Inflammatory macrophage treated with lipopolysaccharide for 1 hour (primary cell): ENCODE data around the gene BANK1.

Experiments
- DNase-seq, 2 donors: peaks; one replicate each; pipeline ENCODE4 v3.0.0-alpha.2; 2020 to 2022

Gene BANK1, protein sequence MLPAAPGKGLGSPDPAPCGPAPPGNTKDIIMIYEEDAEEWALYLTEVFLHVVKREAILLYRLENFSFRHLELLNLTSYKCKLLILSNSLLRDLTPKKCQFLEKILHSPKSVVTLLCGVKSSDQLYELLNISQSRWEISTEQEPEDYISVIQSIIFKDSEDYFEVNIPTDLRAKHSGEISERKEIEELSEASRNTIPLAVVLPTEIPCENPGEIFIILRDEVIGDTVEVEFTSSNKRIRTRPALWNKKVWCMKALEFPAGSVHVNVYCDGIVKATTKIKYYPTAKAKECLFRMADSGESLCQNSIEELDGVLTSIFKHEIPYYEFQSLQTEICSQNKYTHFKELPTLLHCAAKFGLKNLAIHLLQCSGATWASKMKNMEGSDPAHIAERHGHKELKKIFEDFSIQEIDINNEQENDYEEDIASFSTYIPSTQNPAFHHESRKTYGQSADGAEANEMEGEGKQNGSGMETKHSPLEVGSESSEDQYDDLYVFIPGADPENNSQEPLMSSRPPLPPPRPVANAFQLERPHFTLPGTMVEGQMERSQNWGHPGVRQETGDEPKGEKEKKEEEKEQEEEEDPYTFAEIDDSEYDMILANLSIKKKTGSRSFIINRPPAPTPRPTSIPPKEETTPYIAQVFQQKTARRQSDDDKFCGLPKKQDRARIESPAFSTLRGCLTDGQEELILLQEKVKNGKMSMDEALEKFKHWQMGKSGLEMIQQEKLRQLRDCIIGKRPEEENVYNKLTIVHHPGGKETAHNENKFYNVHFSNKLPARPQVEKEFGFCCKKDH

DNA sequence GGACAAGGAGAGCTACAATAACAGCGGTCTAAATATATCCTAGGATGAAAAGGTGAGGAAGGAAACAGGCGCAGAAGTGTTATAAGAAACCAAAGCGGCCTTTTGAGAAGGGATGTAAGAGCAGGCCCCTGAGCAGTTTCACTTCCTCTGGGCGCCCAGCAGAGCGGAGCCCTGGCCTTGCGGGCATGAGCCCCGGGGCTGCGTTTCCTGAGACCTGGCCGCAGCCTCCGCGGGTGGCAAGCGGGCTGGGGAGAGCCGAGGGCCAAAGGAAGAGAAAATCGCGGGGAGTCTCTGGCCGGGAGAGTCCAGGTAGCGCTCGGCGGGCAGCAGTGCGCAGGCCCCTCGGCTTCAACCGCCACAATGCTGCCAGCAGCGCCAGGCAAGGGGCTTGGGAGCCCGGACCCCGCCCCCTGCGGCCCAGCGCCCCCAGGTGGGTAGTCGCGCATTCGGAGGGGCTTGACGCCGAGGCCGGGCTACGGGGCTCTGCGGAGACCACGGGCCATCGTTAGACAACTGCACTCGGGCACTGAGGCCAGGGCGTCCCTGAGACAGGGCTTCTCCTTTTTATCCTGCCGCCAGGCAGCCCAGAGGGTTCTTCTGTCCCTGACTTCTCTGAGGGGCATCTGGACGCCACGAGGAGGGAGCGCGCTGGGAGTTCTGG is at the start of gene BANK1:
Gene BANK1 (plus strand): TSS at position 210 of the 661 bp plus-strand sequence. CDS start 151 bp downstream, at position 361.
- DNase-seq = peak; percentile 49 to 63

GRCh38 chr4:101753721-101754120 is 36.8 kb upstream of the BANK1 start:
- DNase-seq = no peak

- no peak for DNase-seq
Measured at GRCh38 chr4:101756181-101756580, 34.3 kb upstream of the BANK1 start.

GRCh38 chr4:101761405-101761804 is 29.1 kb upstream of the BANK1 start:
- DNase-seq = no peak

GRCh38 chr4:101762025-101762424 is 28.5 kb upstream of the BANK1 start:
- no peak for DNase-seq

DNA sequence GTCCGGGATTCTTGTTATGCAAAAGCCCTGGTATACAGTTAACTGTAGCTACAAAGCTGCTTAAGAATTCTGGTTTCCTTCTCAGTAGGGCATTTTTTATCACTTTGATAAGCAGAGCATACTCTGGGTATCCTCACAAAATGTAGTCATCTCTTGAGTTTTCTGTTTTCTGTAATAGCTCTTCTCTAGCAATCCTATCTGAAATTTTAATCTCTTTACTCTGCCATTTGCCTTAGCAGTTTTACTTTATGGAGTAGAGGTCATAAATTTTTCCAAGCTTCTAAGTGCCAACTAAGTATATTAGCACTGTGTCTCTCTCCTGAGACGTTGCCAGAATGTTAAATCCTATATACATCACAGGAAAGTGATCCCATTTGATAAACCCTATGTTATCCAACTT is 28.0 kb upstream of the BANK1 start:
- no peak for DNase-seq

DNA sequence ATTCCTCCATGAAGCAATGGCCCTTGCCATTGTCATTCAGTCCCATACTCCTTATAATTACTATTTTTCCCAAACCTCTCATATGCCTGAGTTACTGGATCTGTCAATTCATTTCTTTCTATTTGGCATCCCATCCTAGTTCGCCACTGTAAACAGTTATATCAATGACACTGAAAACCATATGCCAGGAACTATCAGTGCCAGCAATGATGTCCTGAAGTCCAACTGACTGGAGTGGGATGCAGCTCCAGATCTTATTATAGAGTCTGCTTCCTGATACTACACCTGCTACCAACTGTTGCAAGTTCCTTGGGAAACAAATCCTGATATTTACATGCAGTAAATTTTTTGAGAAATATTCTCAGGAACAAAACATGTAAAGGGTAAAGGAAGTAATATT is 27.0 kb upstream of the BANK1 start:
- DNase-seq = no peak

GRCh38 chr4:101774807-101775206 is 15.7 kb upstream of the BANK1 start:
- no peak for DNase-seq

DNA sequence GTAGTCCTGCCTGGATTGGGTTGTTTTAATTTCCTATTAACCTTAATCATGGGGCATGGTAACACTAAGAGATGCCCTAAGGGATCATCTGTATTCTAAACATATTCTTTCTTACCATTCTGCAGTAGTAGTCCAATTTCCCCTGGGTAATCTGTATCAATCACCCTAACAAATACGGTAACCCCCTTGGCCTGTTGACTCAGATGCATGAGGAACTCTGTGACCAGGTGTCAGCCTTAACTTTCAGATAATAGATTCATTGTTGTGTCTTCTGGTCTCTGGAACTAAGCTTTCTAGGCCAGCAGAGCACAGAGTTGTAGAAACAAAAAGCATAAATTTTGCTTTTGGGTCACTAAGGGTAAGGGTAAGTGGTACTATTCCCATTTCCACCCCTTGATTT is 13.1 kb upstream of the BANK1 start:
- DNase-seq = no peak

- DNase-seq = no peak
Measured at GRCh38 chr4:101780284-101780683, 10.2 kb upstream of the BANK1 start.

- no peak for DNase-seq
Measured at GRCh38 chr4:101782546-101782945, 8.0 kb upstream of the BANK1 start.

GRCh38 chr4:101784957-101785356 is 5.6 kb upstream of the BANK1 start:
- DNase-seq = no peak

DNA sequence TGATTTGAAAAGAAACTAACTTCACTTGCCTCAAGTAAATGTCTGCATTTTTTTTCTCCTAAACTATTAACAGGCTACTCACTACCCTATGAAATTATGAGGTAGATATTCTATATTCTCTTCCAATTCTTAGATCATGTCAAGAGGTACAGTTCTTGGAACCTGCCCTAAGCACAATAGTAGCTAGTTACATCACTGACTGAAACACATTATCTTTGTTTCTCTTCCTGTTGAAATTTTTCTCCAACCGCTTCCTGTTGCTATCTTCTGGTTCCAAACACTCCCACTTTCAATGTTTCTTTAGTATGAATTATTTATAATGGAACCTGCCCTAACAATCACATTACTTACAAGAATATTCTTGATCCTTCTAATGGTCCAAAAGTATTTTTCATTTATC is 5.0 kb upstream of the BANK1 start:
- DNase-seq = no peak

- DNase-seq = no peak
Measured at GRCh38 chr4:101787701-101788316, 2.7 kb upstream of the BANK1 start.

DNA sequence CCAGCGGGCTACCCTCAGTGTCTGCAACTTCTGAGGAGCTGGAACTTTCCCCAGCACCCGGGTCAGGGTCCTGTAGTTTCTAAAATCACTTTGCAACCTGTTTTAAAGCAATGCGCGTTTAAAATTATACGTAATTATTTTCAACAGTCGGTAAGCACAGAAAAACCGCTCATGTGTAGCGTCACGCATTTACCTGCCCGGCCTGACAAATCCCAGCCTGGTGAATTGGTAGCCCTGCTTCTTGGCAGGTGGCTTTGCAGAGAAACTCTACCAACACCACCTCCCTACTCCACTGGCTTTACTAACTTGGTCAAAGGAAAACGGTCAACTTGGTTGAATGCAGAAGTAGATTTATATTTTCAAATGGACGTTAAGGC is 640 bp downstream of the BANK1 start:
- no peak for DNase-seq

DNA sequence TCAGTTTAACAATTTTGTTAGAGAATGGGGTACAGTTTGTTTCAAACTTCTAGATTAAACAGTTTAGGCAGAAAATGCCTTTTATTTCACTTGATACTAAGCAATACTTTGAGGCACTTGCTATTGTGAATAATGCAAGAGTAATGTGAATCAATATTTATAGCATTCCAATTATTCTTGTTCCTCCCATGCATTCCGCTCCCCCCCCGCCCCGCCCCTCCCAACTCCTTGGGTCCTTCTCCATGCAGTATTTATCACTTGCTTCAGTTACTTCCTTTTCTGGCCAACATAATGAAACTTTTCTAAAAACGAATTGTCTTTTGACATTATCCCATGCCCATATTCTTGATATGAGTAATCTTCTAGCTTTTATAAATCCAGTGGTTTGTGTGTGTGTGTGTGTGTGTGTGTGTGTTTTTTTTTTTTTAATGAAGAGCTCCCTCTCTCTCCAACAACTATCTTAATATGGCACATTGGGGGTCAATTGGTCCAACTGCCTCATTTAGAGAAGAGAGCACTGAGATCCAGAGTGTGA is 1.6 kb downstream of the BANK1 start:
- no peak for DNase-seq

DNA sequence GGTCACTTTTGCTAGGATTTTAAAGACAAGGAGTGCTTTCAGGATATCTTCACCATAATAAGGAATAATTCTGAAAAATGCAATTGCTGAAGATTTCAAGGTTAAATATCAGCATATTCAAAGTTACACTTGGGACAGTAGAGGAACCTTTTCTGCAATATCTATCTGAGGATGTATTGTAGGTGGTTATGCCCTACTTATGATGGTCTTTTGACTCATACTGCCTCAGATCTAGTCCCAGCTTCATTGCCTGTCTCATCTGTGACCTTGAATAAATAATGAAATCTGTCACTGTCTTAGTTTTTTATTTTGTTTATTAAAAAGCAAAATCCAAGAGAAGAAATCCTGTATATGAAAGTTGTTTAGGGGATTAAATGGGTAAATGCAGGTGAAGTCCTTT is 2.9 kb downstream of the BANK1 start:
- no peak for DNase-seq

DNA sequence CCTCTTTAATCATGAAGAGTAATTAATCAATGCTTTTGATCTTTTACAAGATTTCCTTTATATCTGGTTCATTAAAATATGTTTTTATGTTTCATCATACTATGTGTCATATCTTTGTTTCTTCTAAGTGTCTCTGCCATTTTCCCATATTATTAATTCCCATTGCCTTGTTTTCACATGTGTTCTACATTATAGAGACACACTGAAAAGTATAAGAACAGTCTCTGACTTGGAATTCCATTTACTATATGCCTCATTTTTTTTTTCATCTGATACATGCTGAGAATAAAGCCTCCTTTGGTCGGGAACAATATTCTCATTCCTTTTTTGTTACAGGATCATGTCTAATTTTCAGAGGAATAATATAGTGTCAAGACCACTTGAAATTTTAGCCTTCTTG is 4.3 kb downstream of the BANK1 start:
- no peak for DNase-seq

GRCh38 chr4:101795704-101796103 is 5.2 kb downstream of the BANK1 start:
- DNase-seq = no peak

GRCh38 chr4:101801958-101802357 is 11.4 kb downstream of the BANK1 start:
- peak; percentile 11 to 49 for DNase-seq

DNA sequence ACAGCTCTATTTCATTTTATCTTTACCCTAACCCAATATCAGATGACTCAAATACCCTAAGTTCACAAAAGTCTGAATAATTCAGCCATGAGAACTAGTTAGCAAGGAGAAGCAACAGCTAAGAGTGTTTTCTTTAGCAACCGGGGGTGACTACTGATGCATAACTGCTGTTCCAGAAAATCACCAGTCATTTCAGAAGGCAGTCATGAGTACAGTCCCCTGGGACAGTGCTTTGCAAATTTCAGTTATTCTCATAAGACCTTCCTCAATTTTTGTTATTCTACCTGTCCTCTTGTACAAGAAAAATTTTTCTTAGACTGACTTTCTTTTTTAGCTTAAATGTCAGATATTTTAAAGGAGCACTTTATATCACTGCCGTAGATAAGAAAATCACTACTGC is 16.4 kb downstream of the BANK1 start:
- no peak for DNase-seq

GRCh38 chr4:101807351-101807750 is 16.8 kb downstream of the BANK1 start:
- no peak for DNase-seq

GRCh38 chr4:101813604-101814003 is 23.1 kb downstream of the BANK1 start:
- no peak for DNase-seq
